A673 (cell line): ENCODE results near the gene GATAD2A. TPM values are rescaled to one million over a fixed set of nuclear protein-coding genes. Genes with fewer than 3 reads are reported as not detected.

Source experiments
- BruUV-seq: library from RNA; stranded (reverse); fragments of 400-500 nt; replicated peaks from 2 replicates; lab custom pipeline; 2021; lab: Mats Ljungman, UMichigan
- CTCF ChIA-PET: fragments of 300-600 bp; sonication (Branson Sonifier 250); formaldehyde crosslinking; loops from one replicate; lab custom pipeline; 2022; ENCODE audit warnings: antibody characterized with exemption; lab: Charles Lee
- POLR2A ChIA-PET: fragments of 300-600 bp; sonication (Branson Sonifier 250); formaldehyde crosslinking; loops from one replicate; lab custom pipeline; 2022; ENCODE audit warnings: antibody characterized with exemption; ENCODE audit not compliant: low non-redundant PET; lab: Charles Lee
- DNase-seq: peaks from one replicate; pipeline ENCODE4 v3.0.0-alpha.2; 2015; ENCODE audit warnings: low spot score
- H3K27ac ChIP-seq: fragments of 200-600 bp; sonication (generic); 2 replicates; pipeline ENCODE4 v1.5.1; 2016; ENCODE audit warnings: mixed run types, low read depth, mild to moderate bottlenecking, mixed read lengths, antibody characterized with exemption, low read length; ENCODE audit not compliant: poor library complexity, severe bottlenecking
- H3K27me3 ChIP-seq: fragments of 200-600 bp; sonication (generic); replicated peaks from 2 replicates; pipeline ENCODE4 v1.6.1; 2017; ENCODE audit warnings: mixed run types, low read depth, mild to moderate bottlenecking, mixed read lengths, antibody characterized with exemption, low read length; ENCODE audit not compliant: insufficient read depth, poor library complexity
- H3K36me3 ChIP-seq: fragments of 200-600 bp; sonication (generic); 2 replicates; pipeline ENCODE4 v1.6.1; 2016; ENCODE audit warnings: mixed run types, mild to moderate bottlenecking, mixed read lengths, antibody characterized with exemption, low read length; ENCODE audit not compliant: insufficient read depth, poor library complexity, severe bottlenecking
- H3K4me1 ChIP-seq: fragments of 200-600 bp; sonication (generic); 2 replicates; pipeline ENCODE4 v1.6.1; 2017; ENCODE audit warnings: mixed run types, mild to moderate bottlenecking, mixed read lengths, antibody characterized with exemption, low read length; ENCODE audit not compliant: insufficient read depth, poor library complexity, severe bottlenecking
- H3K4me3 ChIP-seq: fragments of 200-600 bp; sonication (generic); 2 replicates; pipeline ENCODE4 v1.5.1; 2016; ENCODE audit warnings: low read depth, mixed run types, mild to moderate bottlenecking, mixed read lengths, low read length; ENCODE audit not compliant: poor library complexity, severe bottlenecking
- H3K9me3 ChIP-seq: fragments of 200-600 bp; sonication (generic); 2 replicates; pipeline ENCODE4 v1.6.1; 2016; ENCODE audit warnings: mixed run types, low read depth, mild to moderate bottlenecking, mixed read lengths, antibody characterized with exemption, low read length; ENCODE audit not compliant: poor library complexity, severe bottlenecking
- EZH2 ChIP-seq: fragments of 200-600 bp; sonication (generic); IDR thresholded peaks from 2 replicates; pipeline ENCODE4 v1.6.1; 2017; ENCODE audit warnings: borderline replicate concordance, low read depth, mild to moderate bottlenecking, mixed read lengths, antibody characterized with exemption, low read length; ENCODE audit not compliant: poor library complexity, severe bottlenecking
- intact Hi-C: fragments of 100-400 bp; cut with micrococcal nuclease; formaldehyde crosslinking; loops from one replicate; pipeline ENCODE4 v1.10.0; 2022; ENCODE audit not compliant: unreplicated experiment
- total RNA-seq: library from RNA; stranded (reverse); gene quantifications from 2 replicates; pipeline ENCODE4 v1.2.3, GENCODE V29; 2021
- TF ChIP-seq, protein P1 (sequence below): fragments of 300-800, 200-600 bp; sonication (generic); conservative IDR thresholded peaks from 2 replicates; pipeline ENCODE4 v1.5.1; 2017; ENCODE audit warnings: low read depth, mild to moderate bottlenecking, antibody characterized with exemption, low read length, moderate library complexity, mixed read lengths

GATAD2A gene
- total RNA-seq, 1 experiment from 2014 or later = 218 TPM

DNA sequence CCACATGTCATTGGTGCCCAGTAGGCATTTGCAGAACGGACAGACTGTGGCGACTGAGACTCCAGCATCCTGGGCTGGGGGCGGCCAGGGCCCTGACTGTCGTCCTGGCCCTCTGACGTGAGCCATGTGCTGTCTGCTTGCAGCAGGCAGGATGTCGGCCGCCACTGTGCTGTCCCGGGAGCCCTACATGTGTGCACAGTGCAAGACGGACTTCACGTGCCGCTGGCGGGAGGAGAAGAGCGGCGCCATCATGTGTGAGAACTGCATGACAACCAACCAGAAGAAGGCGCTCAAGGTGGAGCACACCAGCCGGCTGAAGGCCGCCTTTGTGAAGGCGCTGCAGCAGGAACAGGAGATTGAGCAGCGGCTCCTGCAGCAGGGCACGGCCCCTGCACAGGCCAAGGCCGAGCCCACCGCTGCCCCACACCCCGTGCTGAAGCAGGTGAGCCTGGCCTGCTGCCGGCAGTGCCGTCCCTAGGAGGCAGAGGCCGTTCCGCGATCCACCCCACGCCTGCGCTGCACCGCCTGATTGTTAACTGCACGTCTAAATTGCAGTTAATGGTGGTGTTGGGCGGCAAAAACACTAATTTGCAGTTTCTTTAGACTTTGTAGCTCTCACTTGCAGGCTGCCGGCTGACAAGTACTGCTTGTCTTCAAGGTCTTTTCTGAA lies 95.6 kb downstream of the GATAD2A start:
- Histone ChIP-seq H3K4me3 (no peak overlapping the region), H3K27ac (no peak overlapping the region), H3K4me1 (no peaks in the 10 kb centered on the region), H3K27me3 (no peaks in the 10 kb centered on the region), H3K9me3 (no peaks in the 10 kb centered on the region), H3K36me3 (peaks cover 88% of the 10 kb centered on the region)
- intact Hi-C loops = no loop called here
- ChIA-PET CTCF (no interaction called here), POLR2A (no interaction called here)
- no TSS peak for BruUV-seq
- DNase-seq = no peak
- TF ChIP-seq, protein P1, sequence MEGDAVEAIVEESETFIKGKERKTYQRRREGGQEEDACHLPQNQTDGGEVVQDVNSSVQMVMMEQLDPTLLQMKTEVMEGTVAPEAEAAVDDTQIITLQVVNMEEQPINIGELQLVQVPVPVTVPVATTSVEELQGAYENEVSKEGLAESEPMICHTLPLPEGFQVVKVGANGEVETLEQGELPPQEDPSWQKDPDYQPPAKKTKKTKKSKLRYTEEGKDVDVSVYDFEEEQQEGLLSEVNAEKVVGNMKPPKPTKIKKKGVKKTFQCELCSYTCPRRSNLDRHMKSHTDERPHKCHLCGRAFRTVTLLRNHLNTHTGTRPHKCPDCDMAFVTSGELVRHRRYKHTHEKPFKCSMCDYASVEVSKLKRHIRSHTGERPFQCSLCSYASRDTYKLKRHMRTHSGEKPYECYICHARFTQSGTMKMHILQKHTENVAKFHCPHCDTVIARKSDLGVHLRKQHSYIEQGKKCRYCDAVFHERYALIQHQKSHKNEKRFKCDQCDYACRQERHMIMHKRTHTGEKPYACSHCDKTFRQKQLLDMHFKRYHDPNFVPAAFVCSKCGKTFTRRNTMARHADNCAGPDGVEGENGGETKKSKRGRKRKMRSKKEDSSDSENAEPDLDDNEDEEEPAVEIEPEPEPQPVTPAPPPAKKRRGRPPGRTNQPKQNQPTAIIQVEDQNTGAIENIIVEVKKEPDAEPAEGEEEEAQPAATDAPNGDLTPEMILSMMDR = no peak
- TF ChIP-seq EZH2 = no peak

DNA sequence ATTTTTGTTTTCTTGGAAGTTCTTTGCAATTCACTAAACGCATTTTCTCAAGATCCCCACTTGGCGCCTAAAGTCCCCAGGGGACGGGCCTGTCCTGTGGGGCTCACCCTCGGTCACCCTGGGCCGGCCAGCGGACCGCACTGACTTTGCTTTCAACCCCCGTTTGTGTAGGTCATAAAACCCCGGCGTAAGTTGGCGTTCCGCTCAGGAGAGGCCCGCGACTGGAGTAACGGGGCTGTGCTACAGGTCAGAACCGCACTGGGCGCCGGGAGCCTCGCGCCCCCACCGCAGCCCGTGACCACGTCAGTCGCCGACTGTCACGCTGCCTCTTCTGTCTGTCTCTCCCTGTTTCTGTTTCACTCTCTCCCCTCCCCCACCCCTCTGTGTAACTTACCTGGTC lies 96.3 kb downstream of the GATAD2A start:
- no peaks in the 10 kb centered on the region for H3K27me3 ChIP-seq
- TF ChIP-seq, protein P1 = no peak
- TF ChIP-seq EZH2 = no peak
- POLR2A ChIA-PET = no interaction called here
- DNase-seq = no peak
- BruUV-seq = no TSS peak
- H3K27ac ChIP-seq = no peak overlapping the region
- H3K4me3 ChIP-seq = no peak overlapping the region
- H3K4me1 ChIP-seq = no peaks in the 10 kb centered on the region
- H3K9me3 ChIP-seq = no peaks in the 10 kb centered on the region
- CTCF ChIA-PET = interaction anchor here (0.5 kb wide), 1 partner anchor 628 kb away, joined by 5 read pairs; no protein-coding TSS in a partner anchor
- intact Hi-C loops = no loop called here
- H3K36me3 ChIP-seq = peaks cover 88% of the 10 kb centered on the region

DNA sequence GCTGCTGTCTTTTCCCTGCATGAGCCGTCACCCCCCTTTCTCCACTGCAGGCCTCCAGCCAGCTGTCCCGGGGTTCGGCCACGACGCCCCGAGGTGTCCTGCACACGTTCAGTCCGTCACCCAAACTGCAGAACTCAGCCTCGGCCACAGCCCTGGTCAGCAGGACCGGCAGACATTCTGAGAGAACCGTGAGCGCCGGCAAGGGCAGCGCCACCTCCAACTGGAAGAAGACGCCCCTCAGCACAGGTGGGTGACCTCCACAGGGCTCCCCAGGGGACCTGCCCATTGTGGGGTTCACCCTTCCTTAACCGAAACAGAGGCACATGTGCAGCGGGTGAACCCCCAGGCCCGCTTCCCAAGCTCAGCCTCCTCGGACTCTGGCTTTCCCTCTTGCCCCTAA lies 96.8 kb downstream of the GATAD2A start:
- POLR2A ChIA-PET = no interaction called here
- no TSS peak for BruUV-seq
- no peak for DNase-seq
- Histone ChIP-seq H3K4me1 (no peaks in the 10 kb centered on the region), H3K9me3 (no peaks in the 10 kb centered on the region), H3K27me3 (no peaks in the 10 kb centered on the region), H3K4me3 (no peak overlapping the region), H3K27ac (no peak overlapping the region), H3K36me3 (peaks cover 90% of the 10 kb centered on the region)
- intact Hi-C loops = no loop called here
- TF ChIP-seq, protein P1 = no peak
- TF ChIP-seq EZH2 = no peak
- CTCF ChIA-PET = interaction anchor here (0.5 kb wide), 1 partner anchor 629 kb away, joined by 5 read pairs; no protein-coding TSS in a partner anchor
